Transverse colon (tissue), 3 donors: ENCODE data around the gene ARRDC3.
"Not testable (repeated sequence)": the region's sequence is repeated elsewhere in the genome, so short reads cannot be mapped to it uniquely, and the experiment has no call there.

Source experiments
- EP300 ChIP-seq: sonication (generic); formaldehyde crosslinking; IDR thresholded peaks from one replicate; pipeline ENCODE4 v1.6.1; 2017; ENCODE audit warnings: antibody characterized with exemption, low read depth
- POLR2A ChIP-seq: fragments of 450-650 bp; IDR thresholded peaks from one replicate; pipeline ENCODE4 v1.6.1; 2016; ENCODE audit warnings: antibody characterized with exemption, mild to moderate bottlenecking, moderate library complexity
- TF ChIP-seq, protein P1 (sequence below), 5 experiments: fragments of 200-600 bp in 3 of 5; fragments of 450-650 bp in 2 of 5; sonication (generic) in 3 of 5; IDR thresholded peaks; 1 replicate in 2 of 5; 2 replicates in 3 of 5; pipeline ENCODE4 v1.5.1; 2016 to 2017; ENCODE audit warnings: antibody characterized with exemption in 5 of 5, inconsistent platforms in 3 of 5, mild to moderate bottlenecking in 2 of 5, moderate library complexity in 1 of 5

DNA sequence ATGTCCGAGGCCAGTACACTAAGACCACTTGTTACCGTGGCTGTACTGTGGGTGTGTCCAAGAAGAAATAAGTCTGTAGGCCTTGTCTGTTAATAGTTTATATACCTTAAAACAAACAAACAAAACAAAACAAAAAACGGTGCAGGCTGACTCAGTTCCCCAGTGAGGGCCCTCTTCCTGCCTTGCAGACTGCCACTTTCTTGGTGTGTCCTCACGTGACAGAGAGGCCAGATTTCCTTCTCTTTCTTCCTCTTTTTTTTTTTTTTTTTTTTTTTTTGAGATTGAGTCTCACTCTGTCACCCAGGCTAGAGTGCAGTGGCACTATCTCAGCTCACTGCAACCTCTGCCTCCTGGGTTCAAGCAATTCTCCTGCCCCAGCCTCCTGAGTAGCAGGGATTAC is 28.2 kb downstream of the ARRDC3 start:
- TF ChIP-seq EP300, POLR2A: not testable (repeated sequence)
- TF ChIP-seq, protein P1, sequence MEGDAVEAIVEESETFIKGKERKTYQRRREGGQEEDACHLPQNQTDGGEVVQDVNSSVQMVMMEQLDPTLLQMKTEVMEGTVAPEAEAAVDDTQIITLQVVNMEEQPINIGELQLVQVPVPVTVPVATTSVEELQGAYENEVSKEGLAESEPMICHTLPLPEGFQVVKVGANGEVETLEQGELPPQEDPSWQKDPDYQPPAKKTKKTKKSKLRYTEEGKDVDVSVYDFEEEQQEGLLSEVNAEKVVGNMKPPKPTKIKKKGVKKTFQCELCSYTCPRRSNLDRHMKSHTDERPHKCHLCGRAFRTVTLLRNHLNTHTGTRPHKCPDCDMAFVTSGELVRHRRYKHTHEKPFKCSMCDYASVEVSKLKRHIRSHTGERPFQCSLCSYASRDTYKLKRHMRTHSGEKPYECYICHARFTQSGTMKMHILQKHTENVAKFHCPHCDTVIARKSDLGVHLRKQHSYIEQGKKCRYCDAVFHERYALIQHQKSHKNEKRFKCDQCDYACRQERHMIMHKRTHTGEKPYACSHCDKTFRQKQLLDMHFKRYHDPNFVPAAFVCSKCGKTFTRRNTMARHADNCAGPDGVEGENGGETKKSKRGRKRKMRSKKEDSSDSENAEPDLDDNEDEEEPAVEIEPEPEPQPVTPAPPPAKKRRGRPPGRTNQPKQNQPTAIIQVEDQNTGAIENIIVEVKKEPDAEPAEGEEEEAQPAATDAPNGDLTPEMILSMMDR (IDR thresholded peaks at IDR 0.05), result not testable (repeated sequence)
